ENCODE results near the gene GCNT1.

DNA sequence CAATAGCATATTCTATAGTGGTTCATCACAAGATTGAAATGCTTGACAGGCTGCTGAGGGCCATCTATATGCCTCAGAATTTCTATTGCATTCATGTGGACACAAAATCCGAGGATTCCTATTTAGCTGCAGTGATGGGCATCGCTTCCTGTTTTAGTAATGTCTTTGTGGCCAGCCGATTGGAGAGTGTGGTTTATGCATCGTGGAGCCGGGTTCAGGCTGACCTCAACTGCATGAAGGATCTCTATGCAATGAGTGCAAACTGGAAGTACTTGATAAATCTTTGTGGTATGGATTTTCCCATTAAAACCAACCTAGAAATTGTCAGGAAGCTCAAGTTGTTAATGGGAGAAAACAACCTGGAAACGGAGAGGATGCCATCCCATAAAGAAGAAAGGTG, 43.8 kb downstream of the GCNT1 start:
- TF ChIP-seq, protein P1, sequence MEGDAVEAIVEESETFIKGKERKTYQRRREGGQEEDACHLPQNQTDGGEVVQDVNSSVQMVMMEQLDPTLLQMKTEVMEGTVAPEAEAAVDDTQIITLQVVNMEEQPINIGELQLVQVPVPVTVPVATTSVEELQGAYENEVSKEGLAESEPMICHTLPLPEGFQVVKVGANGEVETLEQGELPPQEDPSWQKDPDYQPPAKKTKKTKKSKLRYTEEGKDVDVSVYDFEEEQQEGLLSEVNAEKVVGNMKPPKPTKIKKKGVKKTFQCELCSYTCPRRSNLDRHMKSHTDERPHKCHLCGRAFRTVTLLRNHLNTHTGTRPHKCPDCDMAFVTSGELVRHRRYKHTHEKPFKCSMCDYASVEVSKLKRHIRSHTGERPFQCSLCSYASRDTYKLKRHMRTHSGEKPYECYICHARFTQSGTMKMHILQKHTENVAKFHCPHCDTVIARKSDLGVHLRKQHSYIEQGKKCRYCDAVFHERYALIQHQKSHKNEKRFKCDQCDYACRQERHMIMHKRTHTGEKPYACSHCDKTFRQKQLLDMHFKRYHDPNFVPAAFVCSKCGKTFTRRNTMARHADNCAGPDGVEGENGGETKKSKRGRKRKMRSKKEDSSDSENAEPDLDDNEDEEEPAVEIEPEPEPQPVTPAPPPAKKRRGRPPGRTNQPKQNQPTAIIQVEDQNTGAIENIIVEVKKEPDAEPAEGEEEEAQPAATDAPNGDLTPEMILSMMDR (IDR thresholded peaks at IDR 0.05; ENCODE audit: low read depth, low read length, poor library complexity, severe bottlenecking): no peak
- TF ChIP-seq EZH2phosphoT487 (IDR thresholded peaks at IDR 0.05; ENCODE audit: borderline replicate concordance, low read length): no peak

Measured in DOHH2 (cell line).